ENCODE data around the gene RTKN.

GRCh38 chr2:74414441-74414840 lies 27.3 kb downstream of the RTKN start:
- TF ChIP-seq EZH2phosphoT487 (IDR thresholded peaks at IDR 0.05; ENCODE audit: insufficient read depth, low read depth) (no peak), EZH2 (IDR thresholded peaks at IDR 0.05; ENCODE audit: insufficient read depth, poor library complexity, severe bottlenecking) (no peak)
